Stimulated activated CD8-positive, alpha-beta memory T cell treated with anti-CD3 and anti-CD28 coated beads, Interleukin-7, amount 100 ng/mL, for 48 hours (primary cell): ENCODE measurements around the gene FGFR2.

ENCODE experiments used
- DNase-seq, 2 donors: peaks; one replicate each; pipeline ENCODE4 v3.0.0-alpha.2; 2020; ENCODE audit warnings: low read depth in 1 of 2; ENCODE audit errors: extremely low read depth in 1 of 2

FGFR2 gene

DNA sequence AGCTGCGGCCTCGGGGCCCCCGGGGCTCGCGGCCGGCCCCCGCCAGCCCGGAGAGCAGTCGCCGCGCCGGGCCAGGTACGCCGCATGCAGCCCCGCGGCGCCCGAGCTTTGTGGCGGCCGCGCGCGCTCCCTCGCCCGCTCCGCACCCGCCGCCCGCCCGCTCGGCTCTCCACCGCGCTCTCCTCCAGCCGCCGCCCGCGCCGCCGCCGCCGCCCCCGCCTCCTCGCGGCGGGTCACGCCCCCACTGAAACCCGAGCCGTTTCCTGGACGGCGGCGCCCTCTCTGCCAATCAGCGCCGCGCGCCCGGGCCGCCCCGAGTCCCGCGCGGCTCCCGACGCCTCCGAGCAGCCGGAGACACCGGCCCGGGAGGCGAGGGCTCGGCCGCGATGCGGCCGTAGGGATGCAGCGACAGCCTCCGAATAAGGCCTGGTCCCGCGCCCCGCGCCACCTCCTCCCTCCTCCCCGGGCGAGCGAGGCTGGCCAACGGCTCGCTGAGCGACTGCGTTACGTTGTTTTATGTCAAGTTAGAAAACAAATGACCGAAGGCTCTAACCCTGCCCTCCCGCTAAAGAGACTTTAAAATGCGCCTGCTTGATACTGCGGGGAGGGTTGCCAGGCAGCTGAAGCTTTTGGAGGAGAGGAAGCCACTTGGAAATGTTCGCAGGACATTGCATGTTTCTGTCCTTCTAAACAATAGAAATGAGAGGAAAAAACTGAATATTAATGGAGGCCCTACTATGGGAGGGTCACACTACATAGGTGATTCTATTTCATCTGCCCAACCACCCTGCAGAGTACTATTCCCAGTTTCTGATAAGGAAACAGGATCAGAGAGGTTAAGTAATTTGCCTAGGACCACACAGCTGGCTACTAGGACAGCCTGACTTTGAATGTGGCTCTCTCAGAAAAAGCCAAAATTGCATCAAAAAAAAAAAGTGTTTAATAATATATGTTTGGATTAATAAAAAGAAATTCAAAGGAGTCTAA is at the start of gene FGFR2:
Gene FGFR2 (minus strand): TSS at position 182 of the 987 bp plus-strand sequence. CDS start 4,627 bp downstream, outside the sequence.
- no peak for DNase-seq

- no peak for DNase-seq
Measured at GRCh38 chr10:121647401-121647800, 49.2 kb upstream of the FGFR2 start.

DNA sequence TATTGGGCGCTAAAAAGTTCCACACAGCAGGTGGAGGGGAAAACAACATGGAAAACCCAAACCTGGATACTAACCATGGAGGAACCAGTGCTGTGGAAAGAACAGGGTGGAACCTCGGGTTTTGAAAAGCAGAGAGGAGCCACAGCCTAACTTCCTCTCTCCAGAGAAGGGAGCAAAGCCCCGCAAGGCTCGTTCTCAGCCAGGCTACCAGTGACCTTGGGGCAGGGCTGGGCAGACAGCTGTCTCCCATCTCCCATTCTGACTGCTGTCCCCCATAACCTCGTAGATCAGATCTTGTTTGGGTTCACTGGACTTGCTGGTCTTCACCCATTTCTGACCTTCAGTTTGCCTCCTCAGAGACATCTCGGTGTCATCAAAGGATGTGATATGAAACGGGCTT is 47.5 kb upstream of the FGFR2 start:
- no peak for DNase-seq

DNA sequence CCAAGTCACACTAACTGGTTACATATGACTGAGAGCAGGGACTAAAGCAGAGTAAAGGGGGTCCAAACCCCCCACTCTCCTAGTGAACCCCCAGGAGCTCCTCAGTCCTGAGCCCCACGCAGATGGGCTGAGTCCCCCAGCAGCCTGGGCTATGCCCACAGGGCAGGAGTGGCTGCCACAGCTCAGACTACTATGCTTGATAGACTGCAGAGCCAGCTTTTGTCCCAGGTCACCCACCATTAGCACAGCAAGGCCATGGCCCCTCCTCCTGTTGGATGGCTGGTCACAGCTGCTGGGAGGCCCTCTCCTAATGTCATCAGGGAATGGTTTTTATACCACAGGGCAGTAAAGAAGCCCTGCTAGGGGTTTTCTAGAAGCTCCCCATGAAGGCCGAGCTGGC is 46.3 kb upstream of the FGFR2 start:
- DNase-seq, result no peak

DNA sequence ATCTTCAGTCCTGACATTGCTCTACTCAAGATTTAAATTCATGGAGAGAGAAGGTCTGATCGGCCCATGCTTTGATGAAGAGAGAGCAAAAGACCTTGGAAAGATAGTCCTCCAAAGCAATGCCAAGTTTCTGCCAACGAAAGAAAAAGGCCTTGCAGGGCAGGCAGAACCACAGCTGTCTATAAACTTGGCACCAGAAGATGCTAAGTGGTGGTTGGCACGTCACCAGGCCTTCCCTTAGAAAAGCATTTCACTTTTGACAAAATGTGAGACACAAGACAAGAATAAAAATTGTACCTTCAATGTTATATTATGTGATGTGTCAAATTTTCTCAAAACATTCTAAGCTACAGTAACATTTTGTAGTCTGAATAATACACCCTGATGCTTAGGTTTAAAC is 42.0 kb upstream of the FGFR2 start:
- no peak for DNase-seq

GRCh38 chr10:121639416-121639815 is 41.2 kb upstream of the FGFR2 start:
- no peak for DNase-seq

- no peak for DNase-seq
Measured at GRCh38 chr10:121637437-121637836, 39.2 kb upstream of the FGFR2 start.

GRCh38 chr10:121633056-121633455 is 34.8 kb upstream of the FGFR2 start:
- DNase-seq, result no peak

DNA sequence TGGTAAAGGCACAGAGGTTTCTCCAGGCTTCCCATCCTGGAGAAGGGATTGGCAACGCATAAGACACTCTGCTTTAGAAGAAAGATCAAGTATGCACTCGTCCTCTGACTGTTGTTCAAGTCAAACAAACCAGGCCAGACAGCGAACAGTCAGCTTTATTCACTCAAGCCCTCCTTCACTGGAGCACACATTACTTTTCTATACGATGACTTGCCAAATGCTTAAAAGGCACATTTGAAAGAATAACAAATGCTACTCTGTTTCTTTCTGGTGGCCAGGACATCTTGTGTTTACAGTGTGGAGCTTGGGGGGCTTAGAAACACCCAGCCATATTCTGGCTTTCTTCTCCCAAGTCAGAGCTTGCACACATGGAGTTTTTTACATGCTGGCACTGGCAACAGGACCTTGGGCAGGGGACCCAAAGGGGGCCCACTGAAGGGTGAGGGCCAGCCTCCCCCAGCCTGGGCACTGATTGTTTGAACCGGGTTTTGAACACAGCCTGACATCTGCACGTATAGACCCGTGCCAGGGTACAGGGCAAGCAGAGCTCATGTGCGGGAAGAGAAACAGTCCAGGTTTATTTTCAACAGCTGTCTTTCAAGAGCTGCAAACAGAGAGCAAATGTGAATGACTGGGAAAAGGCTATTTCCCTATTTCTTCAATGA is 33.3 kb upstream of the FGFR2 start:
- no peak for DNase-seq

- DNase-seq, result no peak
Measured at GRCh38 chr10:121628859-121629258, 30.6 kb upstream of the FGFR2 start.

- DNase-seq, result no peak
Measured at GRCh38 chr10:121627876-121628581, 29.8 kb upstream of the FGFR2 start.

- no peak for DNase-seq
Measured at GRCh38 chr10:121624836-121625486, 26.7 kb upstream of the FGFR2 start.

- DNase-seq, result no peak
Measured at GRCh38 chr10:121618906-121619305, 20.7 kb upstream of the FGFR2 start.

GRCh38 chr10:121617176-121617575 is 18.9 kb upstream of the FGFR2 start:
- no peak for DNase-seq

- no peak for DNase-seq
Measured at GRCh38 chr10:121616291-121616690, 18.0 kb upstream of the FGFR2 start.

- DNase-seq, result no peak
Measured at GRCh38 chr10:121615836-121616235, 17.6 kb upstream of the FGFR2 start.

DNA sequence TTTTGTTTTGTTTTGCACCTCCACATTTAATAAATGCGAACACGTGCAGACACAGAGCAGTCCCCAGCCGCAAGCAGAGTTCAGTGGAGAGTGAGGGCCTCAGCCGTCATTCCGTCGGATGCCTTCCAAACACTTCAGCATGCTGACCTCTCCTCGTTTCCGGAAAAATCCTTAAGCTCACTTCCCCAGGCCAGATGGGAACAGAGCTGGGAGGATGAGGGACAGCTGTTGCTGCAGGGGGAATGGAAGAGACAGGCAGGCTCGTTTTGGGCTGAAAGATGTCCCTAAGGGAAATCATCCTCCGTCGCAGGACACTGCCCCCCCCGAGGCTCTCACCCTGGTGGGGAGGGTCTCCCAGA is 17.2 kb upstream of the FGFR2 start:
- DNase-seq, result no peak

DNA sequence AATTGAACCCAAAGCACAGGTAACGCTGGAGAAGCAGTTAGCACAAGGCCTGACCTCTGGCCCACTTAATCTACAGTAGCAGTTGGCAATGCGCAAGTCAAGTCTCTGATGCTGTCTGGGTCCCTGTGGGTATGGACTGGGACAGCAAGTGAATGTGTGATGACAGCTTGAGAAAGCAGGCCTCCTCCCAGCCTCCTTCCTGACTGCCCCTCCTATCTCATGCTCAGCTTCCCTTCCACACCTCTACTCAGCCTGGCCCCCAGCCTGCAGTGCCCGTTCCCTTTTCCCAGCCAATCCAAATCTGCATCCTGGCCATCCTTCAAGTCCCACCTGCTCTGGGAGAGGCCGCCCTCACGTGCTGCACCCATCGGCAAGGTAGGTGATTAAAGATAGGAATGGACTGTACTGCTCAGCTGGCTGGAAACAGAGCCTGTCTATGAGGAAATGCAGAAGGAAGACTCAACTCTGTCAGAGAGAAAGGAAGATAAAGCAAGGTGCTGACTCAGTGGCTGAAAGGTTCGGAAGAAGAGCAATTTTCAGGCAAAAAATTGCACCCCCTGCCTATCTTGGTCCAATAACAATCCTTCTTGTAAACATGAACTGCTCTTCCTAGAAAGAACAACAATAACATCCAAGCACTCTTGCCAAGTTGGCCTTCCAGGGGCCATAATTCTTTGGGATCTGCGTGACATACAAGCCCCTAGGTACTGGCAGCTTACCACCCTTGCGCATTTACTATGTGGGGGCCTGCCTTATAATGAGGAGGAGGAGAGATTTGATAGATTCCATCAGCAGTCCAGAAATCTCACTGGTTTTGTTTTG is 16.6 kb upstream of the FGFR2 start:
- no peak for DNase-seq

GRCh38 chr10:121613456-121613855 is 15.2 kb upstream of the FGFR2 start:
- no peak for DNase-seq
